ENCODE results near the gene FAM209B.
"Not testable (repeated sequence)": the region's sequence is repeated elsewhere in the genome, so short reads cannot be mapped to it uniquely, and the experiment has no call there.

FAM209B gene, protein sequence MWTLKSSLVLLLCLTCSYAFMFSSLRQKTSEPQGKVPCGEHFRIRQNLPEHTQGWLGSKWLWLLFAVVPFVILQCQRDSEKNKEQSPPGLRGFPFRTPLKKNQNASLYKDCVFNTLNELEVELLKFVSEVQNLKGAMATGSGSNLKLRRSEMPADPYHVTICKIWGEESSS

DNA sequence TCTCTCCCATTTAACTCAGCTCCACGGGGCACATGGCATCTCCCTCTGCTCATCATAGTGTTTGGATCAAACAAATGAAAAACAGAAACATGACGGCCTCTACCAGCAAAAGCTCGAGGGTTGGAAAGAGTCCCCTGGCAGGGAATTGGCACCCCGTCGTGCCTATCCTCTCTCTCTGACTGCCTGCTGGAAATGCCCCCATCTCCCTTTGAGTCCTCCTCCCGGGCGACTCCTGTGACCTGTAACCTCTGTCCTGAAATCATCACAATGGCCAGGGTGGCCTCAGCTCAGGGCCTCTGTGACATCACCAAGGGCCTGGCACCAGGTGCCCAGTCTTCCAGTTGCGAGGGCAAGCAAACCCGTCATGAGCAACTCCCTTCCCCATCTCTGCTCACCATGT lies at the start of gene FAM209B:
TSS of gene FAM209B (plus strand) at position 301 of the 400 bp plus-strand sequence. CDS start at position 397, 96 bp downstream.
- not testable (repeated sequence) for DNase-seq (ENCODE audit: low read depth in 2 of 2)

DNA sequence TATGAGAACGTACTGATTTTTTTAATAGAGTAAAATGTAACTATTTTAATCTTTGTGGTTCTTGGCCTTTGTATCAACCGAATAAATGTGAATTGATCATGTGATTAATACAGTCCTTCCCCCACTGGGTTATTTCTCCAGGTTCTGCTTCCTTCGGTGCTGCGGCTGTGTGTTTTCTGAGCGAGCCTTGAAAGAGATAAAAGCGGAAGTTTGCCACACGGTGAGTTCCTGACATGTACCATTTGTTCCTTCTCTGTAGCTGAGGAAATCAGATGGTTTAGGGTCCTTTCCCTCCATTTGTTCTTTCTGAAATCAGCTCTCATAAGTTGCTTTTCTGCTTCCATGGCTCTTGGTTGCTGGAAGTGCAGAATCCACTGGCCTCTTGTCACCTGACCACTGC lies 49.1 kb upstream of the FAM209B start:
- DNase-seq (ENCODE audit: low read depth in 2 of 2), result no peak

DNA sequence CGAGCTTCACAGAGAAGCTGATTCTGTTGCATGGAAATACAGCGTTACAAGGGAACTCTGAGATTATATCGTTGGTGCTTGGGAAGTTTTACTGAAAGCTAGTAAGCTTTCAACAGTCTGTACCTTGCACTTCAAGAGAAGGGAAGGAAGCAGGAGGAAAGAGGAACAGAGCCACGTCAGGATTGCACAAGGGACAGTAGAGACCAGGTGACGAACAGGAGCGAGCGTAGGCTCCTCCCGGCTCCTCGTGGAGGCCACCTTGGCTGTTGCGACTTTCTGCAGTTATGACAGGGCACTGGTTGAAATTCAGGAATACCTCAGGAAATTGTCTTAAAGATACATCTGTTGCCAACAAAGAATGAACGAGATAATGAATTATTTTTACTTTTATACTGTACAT lies 45.8 kb upstream of the FAM209B start:
- DNase-seq (ENCODE audit: low read depth in 2 of 2), result no peak

DNA sequence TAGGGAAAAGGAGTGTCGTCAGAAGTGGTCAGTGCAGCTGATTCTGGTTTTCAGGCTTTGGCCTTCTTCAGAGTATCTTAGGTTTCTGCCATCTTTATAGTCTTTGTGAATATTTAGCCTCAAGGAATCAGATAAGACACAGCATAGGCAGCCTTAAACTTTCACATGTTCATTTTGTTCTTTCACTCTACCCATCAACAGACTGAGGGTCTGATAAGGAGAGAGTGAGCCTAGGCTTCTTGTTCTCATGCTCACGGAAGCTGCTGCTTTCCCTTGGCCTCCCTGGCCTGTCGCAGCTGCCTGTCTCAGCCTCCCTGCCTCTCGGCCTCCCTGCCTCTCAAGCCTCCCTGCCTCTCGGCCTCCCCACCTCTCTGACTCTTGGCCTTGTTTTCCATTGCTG lies 44.5 kb upstream of the FAM209B start:
- DNase-seq (ENCODE audit: low read depth in 2 of 2), result no peak

DNA sequence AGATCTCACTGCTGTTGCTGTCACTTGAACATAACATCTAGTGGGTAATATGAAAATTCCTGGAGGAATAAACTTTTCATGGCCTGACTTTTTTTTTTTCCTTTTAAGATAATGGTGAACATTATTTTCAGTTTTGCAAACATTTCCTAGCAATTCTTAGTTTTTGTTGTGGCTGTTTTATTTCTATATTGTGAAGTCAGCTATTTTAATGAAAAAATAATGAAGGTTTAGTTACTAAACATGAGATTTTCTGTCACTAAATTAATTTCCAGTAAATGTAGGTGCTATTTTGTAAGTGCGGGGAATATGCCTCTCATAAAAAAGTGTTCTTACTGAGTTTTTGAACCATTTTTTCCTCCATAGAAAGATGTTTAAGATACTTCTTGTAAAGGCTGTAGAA lies 31.9 kb upstream of the FAM209B start:
- DNase-seq (ENCODE audit: low read depth in 2 of 2), result no peak

DNA sequence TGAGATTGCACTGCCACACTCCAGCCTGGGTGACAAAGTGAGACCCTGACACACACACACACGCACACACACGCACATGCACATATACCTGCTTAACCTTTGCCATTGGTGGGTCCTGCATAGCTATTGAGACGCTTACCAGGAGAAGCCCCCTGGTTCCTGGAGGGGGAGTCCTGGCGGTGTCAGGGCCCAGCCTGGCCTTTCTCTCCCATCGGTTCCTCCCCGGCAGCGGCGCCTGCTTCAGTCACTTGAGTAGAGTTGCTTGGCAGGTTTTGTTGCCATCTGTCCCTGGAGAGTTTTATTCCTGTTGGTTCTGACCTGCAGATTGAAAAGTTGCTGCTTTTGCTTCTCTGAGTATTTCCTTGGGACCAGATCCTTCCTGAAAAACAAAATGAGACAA lies 29.1 kb upstream of the FAM209B start:
- no peak for DNase-seq (ENCODE audit: low read depth in 2 of 2)

DNA sequence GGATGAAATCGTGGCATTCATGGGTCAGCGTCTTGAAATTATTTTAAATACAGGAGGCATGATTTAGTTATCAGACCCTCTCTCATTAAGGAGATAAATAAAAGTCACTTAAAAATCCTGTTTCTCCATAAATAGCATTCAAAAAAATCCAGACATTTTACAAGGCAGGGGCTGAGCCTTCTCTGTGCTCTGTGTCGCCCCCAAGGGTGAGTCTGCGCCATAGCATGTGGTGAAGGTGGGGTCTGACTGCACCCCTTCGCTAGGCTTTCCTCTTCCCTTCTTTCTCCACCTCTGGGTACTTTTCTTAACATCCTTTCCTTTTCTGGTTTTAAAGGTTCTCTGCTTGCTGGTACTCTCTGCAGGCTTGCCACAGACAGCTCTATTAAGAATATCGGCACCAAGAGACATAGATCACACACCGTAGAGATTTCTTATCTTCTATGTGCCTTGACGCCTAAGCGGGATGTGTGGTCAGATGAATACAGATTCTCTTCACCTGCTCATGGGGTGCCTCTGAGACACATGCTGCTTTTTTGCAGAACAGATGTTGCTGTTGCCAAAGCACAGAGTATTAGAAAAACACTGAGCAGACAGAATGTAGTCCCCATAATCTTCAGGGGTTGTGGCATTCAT lies 28.6 kb upstream of the FAM209B start:
- DNase-seq (ENCODE audit: low read depth in 2 of 2), result no peak

DNA sequence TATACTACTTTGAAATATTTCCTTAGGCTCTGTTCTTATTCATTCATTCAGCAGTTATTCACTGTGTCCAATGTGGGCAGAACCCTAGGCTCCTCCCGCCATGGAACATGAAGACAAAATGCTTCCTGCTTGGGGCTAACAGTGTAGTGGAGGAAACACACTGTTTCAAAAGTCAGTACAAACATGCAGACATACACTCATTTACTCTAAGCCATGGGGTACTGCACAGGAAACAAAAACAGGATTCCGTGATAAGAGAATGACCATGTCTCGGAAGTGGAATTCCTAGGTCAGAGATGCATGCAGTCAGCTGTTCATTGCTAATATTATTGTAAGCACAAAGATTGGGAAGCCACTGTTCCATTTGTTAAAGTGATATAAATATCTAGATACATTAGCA lies 26.9 kb upstream of the FAM209B start:
- DNase-seq (ENCODE audit: low read depth in 2 of 2), result no peak

DNA sequence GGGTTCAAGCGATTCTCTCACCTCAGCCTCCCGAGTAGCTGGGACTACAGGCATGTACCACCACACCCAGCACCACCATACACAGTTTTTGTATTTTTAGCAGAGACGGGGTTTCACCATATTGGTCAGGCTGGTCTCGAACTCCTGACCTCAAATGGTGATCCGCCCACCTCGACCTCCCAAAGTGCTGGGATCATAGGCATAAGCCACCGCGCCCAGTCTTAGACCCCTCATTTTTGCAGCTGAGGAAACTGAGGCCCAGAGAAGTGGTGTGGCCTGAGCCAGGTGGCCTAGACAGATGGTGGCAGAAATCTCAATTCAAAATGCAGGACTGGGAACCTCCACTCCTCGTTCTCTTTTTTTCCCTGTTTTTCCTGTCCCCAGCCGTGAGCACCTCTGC lies 21.1 kb upstream of the FAM209B start:
- DNase-seq (ENCODE audit: low read depth in 2 of 2), result no peak

DNA sequence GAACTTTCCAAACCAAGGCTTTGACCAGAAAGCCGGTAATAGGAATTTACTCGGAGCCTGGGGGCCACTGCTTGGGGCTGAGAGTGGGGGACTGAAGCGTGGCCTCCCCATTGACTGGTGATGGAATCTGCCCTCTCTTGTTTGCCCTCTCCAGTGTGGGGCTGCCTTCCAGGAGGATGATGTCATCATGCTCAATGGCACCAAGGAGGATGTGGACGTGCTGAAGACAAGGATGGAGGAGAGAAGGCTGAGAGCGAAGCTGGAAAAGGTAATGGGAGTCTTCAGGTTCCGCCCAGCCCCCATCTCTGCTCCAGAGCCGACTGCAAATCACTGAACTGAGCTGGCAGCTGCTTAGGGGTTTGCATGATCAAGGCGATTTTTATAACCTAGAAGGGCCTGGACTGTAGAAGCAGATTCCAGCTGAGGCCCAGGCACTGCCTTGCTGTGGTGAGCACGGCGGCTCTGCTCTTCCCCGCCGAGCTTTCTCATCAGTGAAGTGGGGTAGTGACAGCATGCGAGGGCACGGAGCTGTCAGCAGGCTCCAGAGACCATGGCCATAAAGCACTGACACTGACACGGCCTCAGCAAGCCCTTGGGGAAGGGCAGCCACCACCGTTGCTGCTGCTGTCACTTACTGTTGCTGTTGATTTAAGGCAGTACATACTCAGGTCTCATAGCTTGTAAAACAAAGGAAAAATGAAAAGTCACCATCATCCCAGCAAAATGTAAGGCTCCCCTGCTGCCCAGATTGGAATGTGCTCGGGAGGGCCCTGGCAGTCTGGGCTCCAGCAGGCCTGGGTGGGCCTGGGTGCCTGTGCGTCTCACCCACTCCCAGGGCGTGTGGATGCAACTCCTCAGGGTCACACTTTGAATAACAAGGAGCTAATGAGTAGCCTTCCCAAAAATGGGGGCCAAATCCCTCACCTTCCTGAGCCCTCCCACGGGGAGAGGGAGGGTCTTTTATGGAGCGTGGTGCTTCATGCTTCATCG lies 19.6 kb upstream of the FAM209B start:
- no peak for DNase-seq (ENCODE audit: low read depth in 2 of 2)

DNA sequence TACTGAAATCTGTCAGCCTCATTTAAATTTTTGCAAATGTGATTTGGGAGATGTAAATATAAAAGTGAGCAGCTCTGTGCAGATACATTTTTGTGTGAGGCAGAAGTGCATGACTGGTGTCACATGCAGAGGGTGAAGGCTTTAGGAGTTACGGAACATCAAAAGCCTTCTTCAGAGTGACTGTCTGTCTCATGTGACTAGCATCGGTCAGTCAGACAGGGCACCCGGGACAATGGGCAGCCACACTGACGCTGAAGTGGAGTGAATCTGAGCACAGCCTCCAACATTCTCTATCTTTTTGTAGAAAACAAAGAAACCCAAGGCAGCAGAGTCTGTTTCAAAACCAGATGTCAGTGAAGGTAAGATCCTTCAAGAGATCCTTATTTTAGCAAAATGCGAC lies 16.4 kb upstream of the FAM209B start:
- DNase-seq (ENCODE audit: low read depth in 2 of 2), result no peak

DNA sequence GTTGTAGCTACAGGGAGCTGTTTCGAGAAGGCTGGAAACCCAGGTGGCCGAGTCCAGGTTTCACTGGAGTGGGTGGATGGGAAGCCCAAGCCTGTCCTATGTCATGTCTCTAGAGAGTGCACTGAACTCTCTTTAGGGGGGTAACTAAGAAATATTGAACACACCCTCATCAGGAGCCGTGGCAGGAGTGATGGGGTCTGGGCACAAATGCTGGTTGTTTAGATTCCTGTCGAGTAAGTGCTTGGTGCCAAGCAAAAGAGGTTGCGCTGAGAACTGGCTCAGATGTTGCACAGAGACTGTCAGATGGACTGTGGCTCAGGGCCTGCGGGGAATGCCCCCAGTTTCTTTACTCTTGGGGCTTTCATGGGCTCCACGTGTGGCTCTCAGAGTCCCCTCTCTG lies 15.8 kb upstream of the FAM209B start:
- no peak for DNase-seq (ENCODE audit: low read depth in 2 of 2)

DNA sequence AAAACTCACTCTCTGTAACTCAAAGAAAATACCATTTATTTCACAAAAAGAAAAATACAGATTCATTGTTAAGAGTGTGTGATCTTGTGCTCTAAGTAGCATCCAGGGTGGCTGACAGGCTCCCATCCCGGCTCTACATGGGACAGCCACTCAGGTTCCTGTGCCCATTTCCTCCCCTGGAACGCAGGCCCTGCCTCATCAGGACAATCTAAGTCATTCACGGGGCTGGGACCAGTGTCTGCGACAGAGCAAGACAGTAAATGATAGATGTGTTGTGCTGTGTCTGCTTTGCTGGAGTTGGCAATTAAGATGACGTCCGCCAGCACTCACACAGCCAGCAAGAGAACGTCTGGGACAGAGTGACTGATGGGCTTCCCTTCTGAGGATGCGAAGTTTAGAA lies 15.4 kb upstream of the FAM209B start:
- no peak for DNase-seq (ENCODE audit: low read depth in 2 of 2)

DNA sequence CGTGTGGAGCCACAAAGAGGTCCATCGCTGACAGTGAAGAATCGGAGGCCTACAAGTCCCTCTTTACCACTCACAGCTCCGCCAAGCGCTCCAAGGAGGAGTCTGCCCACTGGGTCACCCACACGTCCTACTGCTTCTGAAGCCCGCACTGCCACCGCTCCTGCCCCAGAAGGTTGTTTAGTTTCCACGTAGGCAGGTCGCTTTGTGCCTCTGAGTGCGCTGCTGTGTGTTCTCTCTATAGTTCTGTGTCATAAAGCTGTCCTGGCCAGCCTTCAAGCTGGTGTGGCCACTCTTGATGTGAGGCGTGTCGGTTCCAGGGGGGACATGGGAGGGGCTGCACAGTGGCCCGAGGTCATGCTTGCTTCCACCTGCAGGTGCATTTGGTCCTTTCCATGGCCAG lies 14.9 kb upstream of the FAM209B start:
- DNase-seq (ENCODE audit: low read depth in 2 of 2), result no peak

DNA sequence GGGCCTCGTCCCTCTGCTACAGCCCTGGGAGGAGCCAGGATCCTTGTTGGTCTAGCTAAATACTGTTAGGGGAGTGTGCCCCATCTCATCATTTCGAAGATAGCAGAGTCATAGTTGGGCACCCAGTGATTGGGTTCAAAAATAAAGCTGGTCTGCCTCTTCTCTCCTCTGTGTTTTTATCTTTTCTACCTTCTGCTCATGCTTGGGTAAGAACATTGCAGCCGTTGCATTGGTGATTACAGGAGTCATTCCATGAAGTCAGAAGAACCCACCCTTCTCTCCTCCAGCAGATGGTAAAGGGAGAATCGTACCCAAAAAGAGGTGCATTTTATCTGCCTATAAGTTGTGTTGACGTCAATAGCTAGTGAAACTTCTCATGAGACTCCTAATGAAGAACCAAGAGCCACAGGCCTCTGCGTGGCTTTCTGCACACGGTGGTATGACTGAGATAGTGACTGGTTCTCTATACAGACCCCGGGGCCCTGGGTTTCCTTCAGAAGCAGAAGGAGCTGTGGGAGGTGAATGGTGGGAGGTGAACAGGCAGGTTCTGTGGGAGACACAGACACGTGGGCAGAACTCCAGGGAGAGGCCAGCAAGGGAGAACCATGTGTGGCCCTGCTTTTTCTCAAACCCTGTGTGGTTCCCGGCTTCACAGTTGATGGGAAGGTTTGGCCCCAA lies 14.2 kb upstream of the FAM209B start:
- DNase-seq (ENCODE audit: low read depth in 2 of 2), result no peak

DNA sequence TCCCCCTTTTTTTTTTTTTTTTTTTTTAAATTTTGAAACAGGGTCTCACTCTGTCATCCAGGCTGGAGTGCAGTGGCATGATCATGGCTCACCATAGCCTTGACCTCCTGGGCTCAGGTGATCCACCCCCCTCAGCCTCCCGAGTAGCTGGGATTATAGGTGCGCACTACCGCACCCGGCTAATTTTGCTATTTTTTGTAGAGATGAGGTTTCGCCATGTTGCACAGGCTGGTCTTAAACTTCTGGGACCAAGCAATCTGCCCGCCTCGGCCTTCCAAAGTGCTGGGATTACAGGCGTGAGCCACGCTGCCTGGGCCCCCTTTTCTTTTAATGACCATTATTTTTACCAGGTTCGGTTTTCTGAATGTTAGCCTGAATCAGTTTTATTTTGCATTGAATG lies 13.5 kb upstream of the FAM209B start:
- no peak for DNase-seq (ENCODE audit: low read depth in 2 of 2)

DNA sequence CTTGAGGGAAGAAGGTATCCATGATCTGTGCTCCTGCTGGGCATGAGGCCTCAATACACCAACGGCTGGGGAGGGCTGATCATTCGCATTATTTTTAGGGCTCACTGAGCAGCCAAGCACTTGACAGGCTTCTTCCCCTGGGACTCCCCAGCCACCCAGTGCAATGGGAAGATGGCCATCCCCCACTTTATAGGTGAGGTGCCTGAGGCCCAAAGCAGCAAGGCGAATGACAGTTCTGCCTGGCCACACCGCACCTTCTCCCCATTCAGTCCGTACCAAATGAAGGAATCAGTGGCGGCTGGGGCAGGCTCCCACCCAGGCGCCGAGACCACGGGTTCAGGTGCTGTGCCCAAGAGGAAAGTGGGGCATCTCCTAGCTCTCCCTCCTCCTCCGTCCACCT lies 12.9 kb upstream of the FAM209B start:
- DNase-seq (ENCODE audit: low read depth in 2 of 2), result no peak

DNA sequence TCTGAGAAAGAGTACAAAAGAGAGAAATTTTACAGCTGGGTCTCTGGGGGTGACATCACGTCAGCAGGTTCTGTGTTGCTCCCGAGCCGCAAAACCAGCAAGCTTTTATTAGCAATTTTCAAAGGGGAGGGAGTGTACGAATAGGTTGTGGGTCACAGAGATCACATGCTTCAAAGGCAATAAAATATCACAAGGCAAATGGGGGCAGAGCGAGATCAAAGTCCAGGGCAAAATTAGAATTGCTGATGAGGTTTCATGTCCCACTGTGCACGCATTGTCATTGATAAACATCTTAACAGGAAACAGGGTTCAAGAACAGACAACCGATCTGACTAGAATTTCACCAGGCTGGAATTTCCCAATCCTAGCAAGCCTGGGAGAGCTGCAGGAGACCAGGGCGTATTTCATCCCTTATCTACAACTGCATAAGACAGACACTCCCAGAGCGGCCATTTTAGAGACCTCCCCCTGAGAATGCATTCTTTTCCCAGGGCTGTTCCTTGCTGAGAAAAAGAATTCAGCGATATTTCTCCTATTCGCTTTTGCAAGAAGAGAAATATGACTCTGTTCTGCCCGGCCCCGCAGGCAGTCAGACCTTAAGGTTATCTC lies 12.2 kb upstream of the FAM209B start:
- not testable (repeated sequence) for DNase-seq (ENCODE audit: low read depth in 2 of 2)

DNA sequence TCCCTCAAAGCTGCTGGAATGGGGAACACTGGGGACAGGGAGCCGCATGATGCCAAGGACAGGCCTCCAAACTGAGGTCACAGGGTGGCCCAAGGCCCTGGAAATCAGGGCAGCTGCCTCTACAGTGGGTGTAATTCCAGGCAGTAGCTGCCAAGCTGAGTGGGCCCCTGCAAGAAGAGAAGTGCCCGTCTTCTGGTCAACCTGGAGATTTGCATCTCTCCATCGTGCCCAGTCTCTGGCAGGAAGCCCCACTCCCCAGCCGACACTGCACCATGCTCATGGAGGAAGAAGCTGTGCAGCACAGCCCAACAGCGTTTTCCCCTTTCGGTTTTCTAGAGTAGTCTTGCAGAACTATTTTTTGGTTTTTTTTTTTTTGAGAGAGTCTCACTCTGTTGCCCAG lies 10.7 kb upstream of the FAM209B start:
- DNase-seq (ENCODE audit: low read depth in 2 of 2), result no peak

DNA sequence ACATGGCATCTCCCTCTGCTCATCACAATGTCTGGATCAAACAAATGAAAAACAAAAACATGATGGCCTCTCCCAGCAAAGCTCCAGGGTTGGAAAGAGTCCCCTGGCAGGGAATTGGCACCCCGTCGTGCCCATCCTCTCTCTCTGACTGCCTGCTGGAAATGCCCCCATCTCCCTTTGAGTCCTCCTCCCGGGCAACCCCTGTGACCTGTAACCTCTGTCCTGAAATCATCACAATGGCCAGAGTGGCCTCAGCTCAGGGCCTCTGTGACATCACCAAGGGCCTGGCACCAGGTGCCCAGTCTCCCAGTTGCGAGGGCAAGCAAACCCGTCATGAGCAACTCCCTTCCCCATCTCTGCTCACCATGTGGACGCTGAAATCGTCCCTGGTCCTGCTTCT lies 8.6 kb upstream of the FAM209B start, which contains the start of gene FAM209A:
TSS of gene FAM209A (plus strand) at position 301 of the 400 bp plus-strand sequence. CDS start at position 366, 65 bp downstream.
- not testable (repeated sequence) for DNase-seq (ENCODE audit: low read depth in 2 of 2)

DNA sequence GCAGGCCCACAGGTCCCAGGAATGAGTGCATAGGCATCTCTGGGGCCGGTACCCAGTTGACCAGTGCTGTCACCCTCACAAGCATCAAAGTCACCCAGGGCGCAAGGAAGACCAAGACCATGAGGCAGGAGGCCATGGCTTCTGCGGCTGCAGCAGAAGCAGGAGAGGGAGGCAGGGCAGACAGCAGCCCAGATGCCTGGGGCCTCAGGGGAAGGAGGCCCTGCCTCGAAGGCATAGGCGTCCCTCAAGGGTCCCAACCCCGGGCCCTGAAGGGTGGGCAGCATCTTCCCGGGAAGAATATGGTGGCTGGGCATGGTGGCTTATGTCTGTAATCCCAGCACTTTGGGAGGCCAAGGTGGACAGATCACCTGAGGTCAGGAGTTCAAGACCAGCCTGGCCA lies 5.5 kb upstream of the FAM209B start:
- DNase-seq (ENCODE audit: low read depth in 2 of 2), result no peak

DNA sequence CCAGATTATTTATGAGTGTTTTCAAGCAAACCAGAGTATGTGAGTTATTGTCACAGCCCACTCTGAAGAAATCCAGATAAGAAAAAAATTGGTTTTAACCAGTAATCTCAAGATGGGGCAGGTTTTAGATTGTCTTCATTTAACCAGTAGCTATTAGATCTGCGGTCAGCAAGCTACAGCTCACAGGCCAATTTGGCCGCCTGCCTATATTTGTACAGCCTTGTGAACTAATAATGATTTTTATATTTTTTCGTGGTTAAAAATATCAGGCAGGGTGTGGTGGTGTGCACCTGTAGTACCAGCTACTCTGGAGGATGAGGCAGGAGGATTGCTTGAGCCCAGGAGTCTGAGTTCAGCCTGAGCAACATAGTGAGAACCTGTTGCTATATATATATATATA lies 5.0 kb downstream of the FAM209B start:
- DNase-seq (ENCODE audit: low read depth in 2 of 2), result no peak

All from stimulated activated CD8-positive, alpha-beta memory T cell treated with anti-CD3 and anti-CD28 coated beads, Interleukin-7, amount 100 ng/mL, for 4 hours (primary cell).